NOMO-1 treated with dmso at 0.1 percent for 144 hours (cell line): Measurements from ENCODE around the gene AP1S1.
"Not testable (repeated sequence)": the region's sequence is repeated elsewhere in the genome, so short reads cannot be mapped to it uniquely, and the experiment has no call there.

ENCODE experiments used
- DNase-seq: peaks from one replicate; lab custom pipeline; 2025; ENCODE audit not compliant: unreplicated experiment; lab: John Stamatoyannopoulos, UW

Gene AP1S1

DNA sequence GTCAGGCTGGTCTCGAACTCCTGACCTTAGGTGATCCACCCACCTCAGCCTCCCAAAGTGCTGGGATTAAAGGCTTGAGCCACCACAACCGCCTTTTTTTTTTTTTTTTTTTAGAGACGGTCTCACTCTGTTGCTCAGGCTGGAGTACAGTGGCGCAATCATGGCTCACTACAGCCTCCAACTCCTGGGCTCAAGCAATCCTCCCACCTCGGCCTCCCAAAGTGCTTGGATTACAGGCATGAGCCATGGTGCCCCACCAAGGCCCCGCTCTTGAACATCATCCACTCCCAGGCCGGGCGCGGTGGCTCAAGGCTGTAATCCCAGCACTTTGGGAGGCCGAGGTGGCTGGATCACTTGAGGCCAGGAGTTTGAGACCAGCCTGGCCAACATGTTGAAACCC, 45.2 kb downstream of the AP1S1 start:
- not testable (repeated sequence) for DNase-seq

DNA sequence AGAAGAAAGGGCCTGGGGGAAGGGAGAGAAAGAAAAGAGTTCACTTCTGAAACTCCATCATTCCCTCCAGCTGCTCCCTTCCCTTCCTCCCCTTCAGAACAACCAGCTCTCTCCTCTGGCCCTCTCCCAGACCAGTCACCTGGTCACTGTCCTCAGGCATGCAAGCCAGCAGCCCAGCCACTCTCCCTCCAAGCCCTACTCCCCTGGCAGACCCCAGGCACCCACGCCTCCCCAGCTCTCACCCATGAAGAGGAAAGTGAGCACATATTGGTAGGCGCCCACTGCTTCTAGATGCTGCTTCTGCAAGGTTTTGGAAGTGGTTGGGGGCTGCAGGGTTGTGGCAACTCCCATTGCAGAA, 46.2 kb downstream of the AP1S1 start:
- DNase-seq, result no peak

DNA sequence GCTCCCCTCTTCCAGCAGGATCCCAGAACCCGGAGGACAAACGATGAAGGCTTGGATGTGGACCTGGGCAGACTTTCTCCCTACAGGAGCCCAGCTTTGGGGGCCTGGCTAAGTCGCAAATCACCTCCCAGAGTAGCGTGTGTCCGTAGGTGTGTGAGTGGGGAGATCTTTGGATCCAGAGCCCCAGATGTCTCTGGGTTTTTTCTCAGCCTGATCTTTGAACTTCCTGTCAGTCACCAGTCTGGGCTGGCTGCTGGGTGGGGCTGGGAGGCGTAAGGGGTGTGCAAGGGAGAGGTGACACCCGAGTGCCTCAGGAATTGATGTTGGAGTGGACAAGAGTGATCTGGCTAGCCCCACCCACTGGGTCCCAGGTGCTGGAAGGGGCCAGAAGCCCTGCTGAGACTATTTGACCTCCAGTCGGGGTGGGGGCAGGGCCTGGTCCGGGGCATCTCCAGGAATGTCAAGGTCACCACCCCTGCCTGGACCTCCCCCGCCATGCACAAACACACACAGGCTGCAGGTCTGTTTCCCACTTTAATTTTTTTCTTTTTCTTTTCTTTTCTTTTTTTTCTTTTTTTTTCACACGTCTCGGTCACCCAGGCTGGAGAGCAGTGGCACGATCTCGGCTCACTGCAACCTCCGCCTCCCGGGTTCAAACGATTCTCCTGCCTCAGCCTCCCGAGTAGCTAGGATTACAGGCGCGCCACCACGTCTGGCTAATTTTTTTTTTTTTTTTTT, 46.8 kb downstream of the AP1S1 start, which contains the start of gene MOGAT3:
MOGAT3 (minus strand) TSS at position 175 of the 738 bp plus-strand sequence. CDS start 182 bp downstream, outside the sequence.
- no peak for DNase-seq

DNA sequence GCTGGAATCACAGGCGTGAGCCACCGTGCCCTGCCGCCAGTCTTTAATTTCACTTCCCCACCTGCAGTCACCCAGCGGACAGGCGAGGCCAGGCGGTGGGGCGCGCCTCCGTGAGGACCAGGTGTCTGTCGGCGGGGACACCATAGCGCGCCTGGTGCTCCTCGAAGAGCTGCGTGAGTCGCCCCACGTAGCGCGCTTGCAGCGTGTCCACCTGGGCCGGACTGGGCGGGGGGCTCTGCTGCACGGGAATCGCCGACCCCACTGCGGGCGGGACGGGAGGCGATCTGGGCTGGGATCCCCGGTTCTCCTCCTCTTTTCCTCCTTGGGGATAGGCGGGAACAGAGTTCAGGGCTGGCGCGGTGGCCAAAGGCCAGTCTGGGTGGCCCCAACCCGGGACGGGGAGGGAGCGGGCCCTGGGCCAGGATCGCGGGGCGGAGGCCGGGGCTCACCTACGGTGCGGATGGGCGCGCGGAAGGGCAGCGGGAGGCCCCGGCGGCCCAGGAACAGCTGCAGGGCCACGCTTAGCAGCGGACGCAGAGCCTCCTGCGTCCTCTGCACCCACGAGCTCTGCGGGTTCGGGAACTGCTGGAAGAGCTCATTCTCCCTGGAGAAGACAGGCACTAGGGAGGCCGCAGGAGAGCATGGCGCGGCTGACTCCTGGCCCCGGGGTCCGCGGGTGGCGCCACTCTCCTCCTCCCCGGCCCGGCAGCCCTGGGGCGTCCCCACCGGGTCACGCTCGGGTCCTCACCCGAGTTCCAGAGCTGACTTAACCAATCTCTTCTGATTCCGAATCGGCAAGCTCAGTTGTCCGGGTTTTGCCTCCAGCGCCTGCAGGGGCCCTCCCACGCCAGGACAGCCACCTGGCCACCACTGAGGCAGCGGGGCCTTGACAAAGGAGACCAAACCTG, 47.7 kb downstream of the AP1S1 start:
- DNase-seq, result no peak

DNA sequence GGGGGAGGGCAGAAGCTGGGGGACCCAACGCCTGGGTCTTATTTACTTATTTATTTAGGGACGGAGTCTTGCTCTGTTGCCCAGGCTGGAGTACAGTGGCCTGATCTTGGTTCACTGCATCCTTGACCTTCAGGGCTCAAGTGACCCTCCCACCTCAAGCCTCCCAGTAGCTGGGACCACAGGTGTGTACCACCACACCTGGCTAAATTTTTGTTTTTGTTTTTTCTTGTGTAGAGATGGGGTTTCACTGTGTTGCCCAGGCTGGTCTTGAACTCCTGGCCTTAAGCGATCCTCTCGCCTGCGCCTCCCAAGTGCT, 48.3 kb downstream of the AP1S1 start:
- no peak for DNase-seq

DNA sequence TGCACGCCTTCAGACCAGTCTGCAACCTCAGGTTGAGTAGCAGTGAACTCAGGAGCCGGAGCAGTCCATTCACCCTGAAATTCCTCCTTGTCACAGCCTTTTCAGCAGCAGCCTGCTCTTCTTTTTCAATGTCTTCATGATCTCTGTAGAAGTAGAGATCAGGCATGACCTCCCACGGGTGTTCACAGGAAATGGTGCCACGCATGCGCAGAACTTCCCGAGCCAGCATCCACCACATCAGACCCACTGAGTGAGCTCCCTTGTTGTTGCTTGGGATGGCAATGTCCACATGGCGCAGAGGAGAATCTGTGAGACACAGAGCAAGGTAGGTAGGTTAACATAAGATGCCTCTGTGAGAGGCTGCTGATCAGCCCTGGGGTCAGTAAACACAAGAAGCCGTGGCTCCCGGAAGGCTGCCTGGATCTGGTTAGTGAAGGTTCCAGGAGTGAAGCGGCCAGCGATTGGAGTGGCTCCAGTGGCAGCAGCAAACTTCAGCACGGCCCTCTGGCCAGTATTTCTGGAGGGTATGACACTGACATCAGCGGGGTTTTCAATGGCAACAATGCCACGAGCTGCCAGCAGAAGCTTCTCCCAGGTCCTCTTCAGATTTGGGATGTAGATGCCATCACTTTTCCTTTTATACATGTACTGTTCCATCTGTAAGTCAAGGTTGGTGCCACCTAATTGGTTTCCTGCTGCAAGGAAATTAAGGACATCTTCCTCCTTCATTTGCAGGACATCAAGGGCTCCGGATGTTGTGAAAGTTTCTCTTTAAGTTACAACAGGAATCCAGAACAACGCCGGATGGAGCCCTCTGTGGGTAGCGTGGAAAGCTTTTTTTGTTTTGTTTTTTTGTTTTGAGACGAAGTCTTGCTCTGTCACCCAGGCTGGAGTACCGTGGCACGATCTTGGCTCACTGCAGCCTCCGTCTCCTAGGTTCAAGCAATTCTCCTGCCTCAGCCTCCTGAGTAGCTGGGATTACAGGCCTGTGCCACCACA, 49.8 kb downstream of the AP1S1 start:
- peak; percentile 59 for DNase-seq

DNA sequence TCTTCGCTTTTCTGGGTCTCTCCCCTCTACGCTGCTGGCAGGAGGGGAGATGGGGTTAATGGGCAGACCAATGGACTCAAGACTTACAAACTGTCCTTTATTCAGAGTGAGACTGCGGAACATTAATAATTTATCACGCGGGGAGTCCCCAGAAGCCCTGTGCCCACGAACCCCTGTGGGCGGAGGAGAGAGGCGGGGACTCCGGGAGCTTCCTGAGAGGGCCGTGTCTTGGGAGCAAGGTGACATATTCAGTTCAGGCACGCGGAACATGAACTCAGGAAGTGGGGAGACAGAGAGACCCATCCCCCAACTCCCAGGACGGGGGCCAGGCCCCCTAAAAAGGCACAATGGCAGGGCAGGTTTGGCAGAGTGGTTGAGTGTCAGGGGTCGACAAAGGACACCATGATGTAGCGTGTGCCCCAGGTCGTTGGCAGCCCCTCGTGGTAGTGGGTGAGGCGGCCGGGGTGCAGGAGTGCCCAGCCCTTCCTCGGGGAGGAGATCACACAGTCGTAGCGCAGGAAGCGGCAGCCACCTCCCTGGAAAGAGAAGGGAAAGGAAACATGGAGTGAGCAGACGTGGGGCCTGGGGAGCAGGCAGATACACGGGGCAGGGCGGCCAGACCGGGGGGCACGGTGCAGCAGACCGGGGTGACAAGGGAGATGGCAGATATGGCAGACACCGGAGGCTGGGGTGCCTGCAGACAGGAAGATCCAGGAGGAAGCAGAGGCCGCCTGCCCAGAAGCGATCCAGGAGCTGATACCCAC, 51.8 kb downstream of the AP1S1 start:
- DNase-seq, result no peak

DNA sequence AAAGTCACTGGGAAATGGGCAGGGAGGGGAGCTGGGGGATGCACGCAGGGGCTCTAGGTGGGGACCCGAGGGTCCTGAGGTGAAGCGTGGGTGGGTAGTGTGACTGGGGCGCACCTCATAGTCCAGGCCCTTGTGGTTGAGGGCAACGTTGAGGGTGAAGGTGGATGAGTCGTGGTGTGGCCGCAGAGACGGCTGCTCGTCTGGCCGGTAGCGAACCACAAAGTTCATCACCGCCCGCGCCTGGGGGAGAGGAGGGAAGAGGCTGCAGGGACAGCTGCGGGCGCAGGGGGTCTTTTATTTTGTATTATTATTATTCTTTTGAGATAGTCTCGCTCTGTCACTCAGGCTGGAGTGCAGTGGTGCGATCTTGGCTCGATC, 52.4 kb downstream of the AP1S1 start:
- no peak for DNase-seq

DNA sequence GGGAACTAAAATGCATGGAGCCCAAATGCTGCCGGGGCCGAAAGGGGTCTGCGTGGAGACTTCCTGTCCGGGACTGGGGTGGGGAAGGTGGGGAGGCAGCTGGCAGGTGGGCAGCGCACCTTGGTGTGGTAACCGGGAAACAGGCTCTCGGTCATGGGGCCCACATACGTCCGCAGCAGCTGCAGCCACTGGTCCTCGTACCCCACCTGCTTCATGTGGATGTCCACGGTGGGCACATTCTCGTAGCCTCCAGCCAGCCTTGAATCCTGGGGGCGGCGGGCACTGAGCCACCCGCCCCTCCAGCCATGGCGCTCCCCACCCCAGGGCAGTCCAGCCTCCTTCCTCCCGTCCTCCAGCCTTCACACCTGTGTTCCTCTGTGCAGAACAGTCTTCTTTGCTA, 53.2 kb downstream of the AP1S1 start:
- DNase-seq, result no peak

DNA sequence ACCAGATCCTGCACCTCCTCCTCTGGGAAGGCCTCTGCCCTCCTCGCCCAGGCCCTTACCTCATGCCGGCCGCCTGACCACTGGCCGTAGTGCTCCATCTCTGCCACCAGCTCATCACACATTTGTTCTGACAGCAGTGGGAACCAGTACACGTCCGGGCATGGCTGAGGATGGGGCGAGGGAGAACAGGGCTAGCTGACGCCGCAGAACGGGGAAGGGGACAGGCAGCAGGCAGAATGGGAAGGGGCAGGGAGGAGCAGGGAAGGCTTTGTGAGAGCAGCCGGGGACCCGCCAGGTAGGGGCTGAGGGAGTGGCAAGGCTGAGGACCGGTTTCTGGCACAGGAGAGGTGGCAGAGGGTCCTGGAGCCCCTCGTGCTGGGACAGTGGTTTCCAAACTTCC, 54.5 kb downstream of the AP1S1 start:
- DNase-seq, result no peak

DNA sequence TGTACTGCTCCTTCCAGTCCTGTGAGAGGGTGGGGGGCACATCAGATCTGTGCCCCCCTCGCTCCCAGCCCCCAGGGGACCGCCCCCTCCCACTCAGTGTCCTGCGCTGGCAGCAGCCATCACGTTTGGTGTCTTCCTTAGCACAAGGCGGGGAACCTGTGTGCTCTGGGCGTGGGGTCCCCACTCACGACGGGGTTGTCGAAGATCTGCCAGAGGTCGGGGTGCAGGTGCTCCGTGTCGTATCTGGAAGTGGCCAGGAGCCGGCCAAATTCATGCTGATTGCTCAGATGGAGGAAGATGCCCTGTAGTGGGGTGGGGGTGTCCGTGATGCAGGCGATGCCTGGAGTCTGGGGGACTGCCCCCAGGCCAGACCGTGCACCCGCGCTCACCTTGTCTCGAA, 55.9 kb downstream of the AP1S1 start:
- DNase-seq, result no peak
